Amniotic epithelial cell (primary cell): ENCODE data around the gene SSX2.
"Not testable (repeated sequence)": the region's sequence is repeated elsewhere in the genome, so short reads cannot be mapped to it uniquely, and the experiment has no call there.

Experiments used
- DNase-seq: peaks from one replicate; pipeline ENCODE4 v3.0.0-alpha.2; 2010; ENCODE audit warnings: low read depth

SSX2 gene

DNA sequence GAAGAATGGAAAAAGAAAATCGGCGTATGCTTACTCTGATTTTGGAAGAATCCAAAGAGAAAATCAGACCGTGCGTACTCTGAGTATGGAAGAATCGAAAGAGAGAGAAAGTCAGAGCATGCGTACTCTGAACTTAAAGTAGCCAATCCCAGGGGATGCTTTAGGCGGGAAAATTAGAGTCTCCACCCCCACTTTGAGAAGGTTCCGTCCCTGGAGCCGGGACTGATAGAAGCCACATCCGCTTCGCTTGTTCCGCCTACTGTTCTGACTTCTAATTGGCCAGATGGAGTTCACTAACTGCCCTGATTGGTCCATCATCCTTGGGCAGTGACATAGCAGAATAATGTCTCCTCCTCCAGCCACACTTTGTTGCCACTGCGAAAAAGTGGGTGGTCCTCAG is at the start of gene SSX2:
TSS of gene SSX2 (minus strand) at position 101 of the 400 bp plus-strand sequence. CDS start 1,429 bp downstream, outside the sequence.
- DNase-seq, result not testable (repeated sequence)

DNA sequence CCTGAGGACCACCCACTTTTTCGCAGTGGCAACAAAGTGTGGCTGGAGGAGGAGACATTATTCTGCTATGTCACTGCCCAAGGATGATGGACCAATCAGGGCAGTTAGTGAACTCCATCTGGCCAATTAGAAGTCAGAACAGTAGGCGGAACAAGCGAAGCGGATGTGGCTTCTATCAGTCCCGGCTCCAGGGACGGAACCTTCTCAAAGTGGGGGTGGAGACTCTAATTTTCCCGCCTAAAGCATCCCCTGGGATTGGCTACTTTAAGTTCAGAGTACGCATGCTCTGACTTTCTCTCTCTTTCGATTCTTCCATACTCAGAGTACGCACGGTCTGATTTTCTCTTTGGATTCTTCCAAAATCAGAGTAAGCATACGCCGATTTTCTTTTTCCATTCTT is 44.0 kb upstream of the SSX2 start, which contains the start of gene SSX2B:
TSS of gene SSX2B (plus strand) at position 301 of the 400 bp plus-strand sequence. CDS start 1,429 bp downstream, outside the sequence.
- DNase-seq, result not testable (repeated sequence)

DNA sequence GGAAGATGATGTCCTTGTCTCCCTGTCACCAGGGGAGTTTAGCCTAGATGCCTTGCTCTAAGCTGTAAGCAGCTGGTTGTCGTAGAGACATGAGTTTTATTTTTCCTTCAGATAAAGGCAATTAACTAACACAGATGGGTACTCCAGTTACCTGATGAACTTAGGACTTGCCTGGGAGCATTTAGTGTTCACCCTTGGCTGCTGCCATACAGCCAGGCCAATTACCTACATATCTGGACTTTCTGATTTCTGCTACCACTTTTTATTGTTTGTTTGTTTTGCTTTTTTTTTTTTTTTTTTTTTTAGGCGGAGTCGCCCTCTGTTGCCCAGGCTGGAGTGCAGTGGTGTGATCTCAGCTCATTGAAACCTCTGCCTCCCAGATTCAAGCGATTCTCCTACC is 14.9 kb downstream of the SSX2 start:
- DNase-seq, result not testable (repeated sequence)

DNA sequence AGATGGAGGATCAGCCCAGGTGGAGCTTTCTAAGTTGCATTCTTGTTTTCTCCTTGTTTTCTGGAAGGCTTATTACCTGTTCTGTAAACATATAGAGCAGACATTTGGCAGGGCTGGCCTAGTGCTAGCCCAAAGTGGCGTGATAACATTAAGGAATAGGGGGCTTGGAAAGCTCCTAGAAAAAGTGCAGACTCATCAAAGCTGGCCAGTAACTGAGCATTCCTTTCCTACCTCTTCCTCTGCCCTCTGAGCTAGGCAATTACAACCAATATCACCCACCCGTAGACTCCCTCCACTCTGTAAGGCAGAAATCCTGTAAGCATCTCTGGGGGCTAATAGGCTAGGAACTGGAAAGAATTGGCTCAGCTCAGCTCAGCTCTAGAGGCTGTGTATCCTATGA is 44.8 kb downstream of the SSX2 start:
- DNase-seq, result not testable (repeated sequence)

DNA sequence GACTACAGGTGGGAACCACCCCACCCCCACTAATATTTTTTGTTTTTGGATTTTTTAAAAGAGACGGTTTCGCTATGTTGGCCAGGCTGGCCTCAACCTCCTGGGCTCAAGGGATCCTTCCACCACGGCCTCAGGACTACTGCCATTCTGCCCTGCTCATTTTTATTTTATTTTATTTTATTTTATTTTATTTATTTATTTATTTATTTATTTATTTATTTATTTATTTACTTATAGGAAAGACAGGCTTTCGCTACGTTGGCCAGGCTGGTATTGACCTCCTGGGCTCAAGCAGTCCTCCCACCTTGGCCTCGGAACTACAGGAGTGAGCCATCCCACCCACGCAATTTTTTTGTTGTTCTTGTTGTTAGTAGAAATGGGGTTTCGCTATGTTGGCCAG is 51.5 kb downstream of the SSX2 start:
- not testable (repeated sequence) for DNase-seq

DNA sequence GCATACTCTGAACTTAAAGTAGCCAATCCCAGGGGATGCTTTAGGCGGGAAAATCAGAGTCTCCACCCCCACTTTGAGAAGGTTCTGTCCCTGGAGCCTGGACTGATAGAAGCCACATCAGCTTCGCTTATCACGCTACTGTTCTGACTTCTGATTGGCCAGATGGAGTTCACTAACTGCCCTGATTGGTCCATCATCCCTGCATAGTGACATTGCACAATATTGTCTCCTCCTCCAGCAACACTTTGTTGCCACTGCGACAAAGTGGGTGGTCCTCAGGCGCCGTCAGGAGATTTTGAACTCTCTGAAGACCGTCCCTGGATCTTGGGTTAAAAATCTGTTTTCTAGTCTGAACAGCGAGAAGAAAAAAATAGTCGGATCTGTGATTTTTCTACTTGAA is 52.2 kb downstream of the SSX2 start, which contains the start of gene SSX7:
TSS of gene SSX7 (minus strand) at position 101 of the 400 bp plus-strand sequence. CDS start 1,428 bp downstream, outside the sequence.
- not testable (repeated sequence) for DNase-seq

DNA sequence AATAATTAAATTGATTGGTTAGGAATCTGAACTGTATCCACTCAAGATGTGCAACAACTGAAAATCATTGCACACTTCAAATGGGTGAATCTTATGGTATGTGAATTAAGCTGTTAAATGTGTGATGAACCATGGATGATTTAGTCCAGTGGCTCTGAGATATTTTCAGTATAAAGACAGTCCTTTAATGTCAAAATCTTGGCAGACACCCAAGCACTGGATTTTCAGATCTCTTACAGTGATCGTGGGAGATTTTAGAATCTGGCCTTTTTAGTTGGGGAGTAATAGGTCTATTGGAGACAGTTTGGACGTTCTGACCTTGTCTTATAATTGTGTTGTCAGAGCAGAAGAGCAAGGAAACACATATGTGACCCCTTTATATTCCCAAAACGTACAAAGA is 56.3 kb downstream of the SSX2 start:
- DNase-seq, result not testable (repeated sequence)

GRCh38 chrX:52648956-52649355 is 58.0 kb downstream of the SSX2 start:
- DNase-seq, result not testable (repeated sequence)
